Frontal cortex (tissue), 4 donors: Measurements from ENCODE around the gene SNED1. TPM values are rescaled to one million over a fixed set of nuclear protein-coding genes. Genes with fewer than 3 reads are reported as not detected.

ENCODE experiments used
- DNase-seq, 2 donors: peaks; one replicate each; pipeline ENCODE4 v3.0.0; 2012; ENCODE audit warnings: low spot score in 2 of 2
- FAIRE-seq: peaks from 2 replicates; lab custom pipeline; 2012; peaks lifted over from hg19 to GRCh38; lab: Jason Lieb, UNC
- total RNA-seq: library from RNA; depleted of rRNA; stranded (reverse); fragments of >200 nt; gene quantifications from one replicate; pipeline ENCODE4 v1.2.3, GENCODE V29; 2014
- donor health status: control.
- donor health status: control.
- donor health status: control.

The SNED1 gene
- total RNA-seq, 1 donor from 2014 or later = 4.5 TPM

- no peak for DNase-seq
- FAIRE-seq = no peak
Measured at GRCh38 chr2:241053576-241054251, 55.3 kb downstream of the SNED1 start.

- DNase-seq = no peak
Measured at GRCh38 chr2:241061275-241061674, 62.9 kb downstream of the SNED1 start.

GRCh38 chr2:241062389-241063092 lies 64.1 kb downstream of the SNED1 start:
- DNase-seq = no peak
- FAIRE-seq = no peak

More at GRCh38 chr2:241061275-241061674, 62.9 kb downstream of the SNED1 start:
- FAIRE-seq = no peak

GRCh38 chr2:241063093-241063551 lies 64.7 kb downstream of the SNED1 start:
- DNase-seq = no peak
- FAIRE-seq = no peak

- DNase-seq (no peak), FAIRE-seq (no peak)
Measured at GRCh38 chr2:241063587-241063986, 65.2 kb downstream of the SNED1 start.

GRCh38 chr2:241064008-241064801 lies 65.8 kb downstream of the SNED1 start:
- DNase-seq = no peak
- no peak for FAIRE-seq

GRCh38 chr2:241064802-241065354 lies 66.5 kb downstream of the SNED1 start:
- FAIRE-seq (no peak), DNase-seq (no peak)

- FAIRE-seq (no peak), DNase-seq (no peak)
Measured at GRCh38 chr2:241065355-241065803, 67.0 kb downstream of the SNED1 start.

GRCh38 chr2:241066171-241066892 lies 67.9 kb downstream of the SNED1 start:
- FAIRE-seq = no peak

GRCh38 chr2:241066893-241067341 lies 68.5 kb downstream of the SNED1 start:
- DNase-seq (no peak), FAIRE-seq (no peak)

More at GRCh38 chr2:241066171-241066892, 67.9 kb downstream of the SNED1 start:
- no peak for DNase-seq

GRCh38 chr2:241067501-241068135 lies 69.2 kb downstream of the SNED1 start:
- DNase-seq (no peak), FAIRE-seq (no peak)

- DNase-seq (no peak), FAIRE-seq (no peak)
Measured at GRCh38 chr2:241068136-241068941, 69.9 kb downstream of the SNED1 start.

GRCh38 chr2:241068942-241069810 lies 70.8 kb downstream of the SNED1 start:
- FAIRE-seq (no peak), DNase-seq (no peak)

GRCh38 chr2:241069821-241070281 lies 71.4 kb downstream of the SNED1 start:
- FAIRE-seq = no peak
- no peak for DNase-seq

GRCh38 chr2:241070361-241070760 lies 71.9 kb downstream of the SNED1 start:
- FAIRE-seq = no peak

GRCh38 chr2:241070811-241071676 lies 72.6 kb downstream of the SNED1 start:
- DNase-seq (no peak), FAIRE-seq (no peak)

More at GRCh38 chr2:241070361-241070760, 71.9 kb downstream of the SNED1 start:
- DNase-seq = no peak
